HG03280 (cell line): ENCODE measurements around the gene SPATA24.
A peak's percentile ranks its signal among the peaks of the same experiment; 100 is the strongest.
"Not testable (repeated sequence)": the region's sequence is repeated elsewhere in the genome, so short reads cannot be mapped to it uniquely, and the experiment has no call there.

Experiments used
- ATAC-seq: cut with Tn5 transposase; IDR thresholded peaks from one replicate; pipeline ENCODE4 v1.9.1; 2021; ENCODE audit warnings: mild to moderate bottlenecking, moderate library complexity; ENCODE audit not compliant: unreplicated experiment

SPATA24 gene

DNA sequence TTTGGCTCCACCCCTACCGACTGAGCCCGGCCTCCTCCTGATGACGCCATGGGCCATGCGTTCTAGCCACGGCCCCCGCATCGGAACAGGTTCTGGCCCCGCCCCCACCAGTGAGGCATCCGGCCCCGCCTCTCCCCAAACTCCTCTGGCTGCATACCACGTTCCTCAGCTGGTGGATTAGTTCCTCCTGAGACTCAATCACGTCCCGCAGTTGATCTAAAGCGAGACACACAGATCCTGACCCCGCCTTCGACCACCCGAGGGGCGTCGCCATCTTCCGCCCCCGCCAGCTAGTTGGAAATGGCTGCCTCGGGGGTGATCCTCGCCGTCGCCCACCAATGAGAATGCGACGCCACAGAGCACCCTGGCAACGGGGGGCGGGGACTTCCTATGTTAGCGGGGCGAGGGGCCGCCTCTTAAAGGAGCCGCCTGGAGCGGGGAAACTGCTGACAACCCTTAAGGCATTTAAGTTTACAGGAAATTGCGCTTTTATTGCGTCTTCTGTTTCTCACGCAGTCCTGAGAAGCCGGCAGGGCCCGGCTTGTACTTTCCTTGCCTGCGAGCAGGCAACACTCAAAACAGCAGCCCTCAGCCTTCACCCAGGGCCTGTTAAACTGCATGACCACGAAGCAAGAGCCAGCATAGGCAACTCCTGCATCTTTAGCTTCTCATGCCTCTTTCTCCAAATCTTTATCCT, at the start of gene SPATA24:
SPATA24 (minus strand) TSS at position 303 of the 697 bp plus-strand sequence; CDS start at position 274, 29 bp downstream.
- peak; percentile 86 for ATAC-seq

DNA sequence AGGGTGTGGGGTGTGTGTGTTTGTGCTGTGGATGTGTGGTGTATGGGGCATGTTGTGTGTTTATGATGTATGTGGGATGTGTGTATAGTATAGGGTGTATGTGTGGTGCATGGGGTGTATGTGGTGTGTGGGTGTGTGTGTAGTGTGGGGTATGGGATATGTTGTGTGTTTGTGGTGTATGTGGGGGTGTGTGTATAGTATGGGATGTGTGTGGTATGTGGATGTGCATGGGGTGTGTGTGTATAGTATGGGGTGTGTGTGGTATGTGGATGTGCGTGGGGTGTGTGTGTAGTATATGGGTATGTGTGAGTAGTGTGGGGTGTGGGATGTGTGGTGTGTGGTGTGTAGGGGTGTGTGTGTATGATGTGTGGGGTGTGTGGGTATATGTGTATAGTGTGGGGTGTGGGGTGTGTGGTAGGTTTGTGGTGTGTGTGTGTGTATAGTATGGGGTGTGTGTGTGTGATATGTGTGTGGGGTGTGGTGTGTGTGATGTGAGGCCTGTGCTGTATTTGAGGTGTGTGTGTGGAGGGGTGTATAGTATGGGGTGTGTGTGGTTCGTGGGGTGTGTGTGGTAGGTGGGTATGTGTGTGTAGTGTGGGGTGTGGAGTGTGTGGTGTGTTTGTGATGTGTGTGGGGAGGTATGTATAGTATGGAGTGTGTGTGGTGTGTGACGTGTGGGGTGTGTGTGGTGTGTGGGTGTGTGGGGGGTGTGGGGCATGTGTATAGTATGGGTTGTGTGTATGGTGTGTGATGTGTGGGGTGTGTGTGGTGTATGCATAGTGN, 48.2 kb upstream of the SPATA24 start:
- ATAC-seq: no peak

DNA sequence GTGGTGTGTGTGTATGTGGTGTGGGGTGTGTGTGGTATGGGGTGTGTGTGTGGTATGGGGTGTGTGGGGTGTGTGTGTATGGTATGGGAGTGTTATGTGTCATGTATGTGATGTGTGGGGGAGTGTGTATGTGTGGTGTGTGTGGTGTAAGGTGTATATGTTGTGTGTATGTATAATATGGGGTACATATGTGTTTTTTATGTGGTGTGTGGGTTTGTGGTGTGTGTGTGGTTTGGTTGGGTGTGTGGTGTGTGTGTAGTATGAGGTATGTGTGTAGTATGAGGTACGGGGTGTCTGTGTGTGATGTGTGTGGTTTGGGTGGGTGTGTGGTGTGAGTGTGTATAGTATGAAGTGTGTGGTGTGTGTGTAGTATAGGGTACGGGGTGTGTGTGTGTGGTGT, 47.3 kb upstream of the SPATA24 start:
- no peak for ATAC-seq

DNA sequence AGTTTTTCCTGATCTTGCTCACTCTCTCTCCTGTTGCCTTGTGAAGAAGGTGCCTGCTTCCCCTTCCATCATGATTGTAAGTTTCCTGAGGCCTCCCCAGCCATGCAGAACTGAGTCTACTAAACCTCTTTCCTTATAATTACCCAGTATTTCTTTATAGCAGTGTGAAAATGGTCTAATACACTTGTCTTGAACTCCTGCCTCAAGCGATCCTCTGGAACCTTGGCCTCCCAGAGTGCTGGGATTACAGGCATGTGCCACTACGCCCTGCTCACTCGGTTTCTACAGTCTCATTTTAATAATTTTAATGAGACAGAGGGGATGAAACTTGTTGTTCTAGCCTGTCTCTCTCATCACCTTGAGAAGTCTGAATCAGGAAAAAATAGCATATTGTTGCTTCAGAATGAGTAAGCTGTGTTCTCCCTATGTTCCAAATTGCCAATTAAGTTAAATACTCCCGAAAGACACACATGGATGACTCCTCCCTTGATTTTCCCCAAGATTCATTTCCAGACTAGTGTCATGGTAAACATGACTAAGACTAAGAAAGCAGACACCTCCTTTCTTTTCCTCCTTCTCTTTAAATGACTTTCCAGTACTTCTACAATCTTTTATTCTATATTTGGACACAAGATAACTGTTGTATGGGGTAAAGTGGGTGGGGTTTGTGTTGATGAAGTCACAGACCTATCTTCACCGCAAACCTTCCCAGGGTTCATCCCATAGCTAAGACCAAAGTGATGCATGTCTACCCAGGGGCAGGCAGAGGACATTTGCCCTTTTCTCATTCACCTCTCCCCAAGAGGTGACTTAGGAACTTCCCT, 43.3 kb upstream of the SPATA24 start:
- ATAC-seq: peak; percentile 49

DNA sequence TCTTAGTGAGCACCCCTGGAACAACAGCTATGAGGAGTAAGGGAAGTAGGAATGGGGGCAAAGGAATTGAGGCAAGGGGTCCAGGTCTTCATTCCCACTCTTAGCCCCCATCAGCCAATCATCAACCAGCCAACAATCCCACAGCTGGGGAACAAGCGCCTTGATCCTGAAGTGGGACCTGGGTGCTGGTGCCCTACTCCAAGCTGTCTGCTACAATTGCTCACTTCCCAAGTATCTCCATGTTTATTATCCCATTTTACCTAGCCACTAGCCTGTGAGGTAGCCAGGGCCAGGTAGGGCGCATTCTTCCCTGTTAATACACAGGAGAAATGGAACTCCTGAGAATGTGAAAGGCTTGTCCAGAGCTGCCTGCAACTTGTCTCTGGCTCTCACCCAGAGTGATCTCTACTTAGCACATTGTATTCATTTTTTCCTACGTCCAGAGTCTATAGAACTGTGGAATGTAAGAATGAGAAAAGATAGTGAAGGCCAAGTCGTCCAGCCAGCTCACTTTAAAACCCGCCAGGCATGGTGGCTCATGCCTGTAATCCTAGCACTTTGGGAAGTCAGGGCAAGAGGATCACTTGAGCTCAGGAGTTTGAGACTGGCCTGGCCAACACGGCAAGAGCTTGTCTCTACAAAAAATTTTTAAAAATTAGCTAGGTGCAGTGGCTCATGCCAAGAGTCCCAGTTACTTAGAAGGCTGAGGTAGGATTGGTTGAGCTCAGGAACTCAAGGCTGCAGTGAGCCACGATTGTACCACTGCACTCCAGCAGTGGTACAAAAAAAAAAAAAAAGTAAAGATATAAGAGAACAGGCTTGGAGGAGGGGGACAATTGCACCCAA, 41.7 kb upstream of the SPATA24 start:
- no peak for ATAC-seq

DNA sequence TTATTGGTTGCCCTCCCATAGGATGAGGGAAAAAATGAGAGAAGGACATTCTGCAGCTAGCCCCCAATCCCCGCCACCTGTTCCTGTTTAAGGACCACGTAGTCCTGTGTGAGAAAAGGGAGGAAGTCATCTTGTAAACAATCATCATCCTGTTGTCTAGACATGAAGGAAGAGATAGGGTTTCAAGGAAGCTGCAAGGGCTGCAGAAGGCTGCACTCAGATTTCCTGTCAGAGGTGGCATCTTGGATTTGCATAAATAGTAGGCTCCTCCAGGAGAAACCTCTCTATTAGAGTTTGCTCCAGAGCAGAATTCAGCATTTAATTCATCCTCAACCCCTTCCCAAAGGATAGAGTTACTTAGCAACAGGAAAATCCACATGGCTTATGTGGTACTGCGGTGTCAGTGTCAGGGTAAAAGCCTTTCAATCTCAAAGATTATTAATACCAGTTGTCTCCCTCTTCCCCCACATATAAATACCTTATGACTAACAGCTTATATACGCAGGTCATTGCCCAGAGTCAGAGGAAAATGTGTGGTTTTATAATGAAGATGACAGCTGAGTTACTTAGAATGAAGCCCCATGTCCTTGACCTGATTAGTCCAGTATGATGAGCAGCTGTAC, 40.1 kb upstream of the SPATA24 start:
- no peak for ATAC-seq

DNA sequence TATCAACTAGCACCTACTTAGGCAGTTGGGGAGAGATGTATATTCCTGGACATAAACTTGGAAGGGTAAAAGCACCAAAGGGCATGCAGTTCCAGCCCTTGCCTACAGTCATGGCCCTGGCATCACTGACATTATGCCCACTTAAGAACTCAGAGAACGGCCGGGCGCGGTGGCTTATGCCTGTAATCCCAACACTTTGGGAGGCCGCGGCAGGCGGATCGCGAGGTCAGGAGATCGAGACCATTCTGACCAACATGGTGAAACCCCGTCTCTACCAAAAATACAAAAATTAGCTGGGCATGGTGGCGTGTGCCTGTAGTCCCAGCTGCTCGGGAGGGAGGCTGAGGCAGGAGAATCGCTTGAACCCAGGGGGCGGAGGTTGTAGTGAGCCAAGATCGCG, 36.5 kb upstream of the SPATA24 start:
- not testable (repeated sequence) for ATAC-seq

DNA sequence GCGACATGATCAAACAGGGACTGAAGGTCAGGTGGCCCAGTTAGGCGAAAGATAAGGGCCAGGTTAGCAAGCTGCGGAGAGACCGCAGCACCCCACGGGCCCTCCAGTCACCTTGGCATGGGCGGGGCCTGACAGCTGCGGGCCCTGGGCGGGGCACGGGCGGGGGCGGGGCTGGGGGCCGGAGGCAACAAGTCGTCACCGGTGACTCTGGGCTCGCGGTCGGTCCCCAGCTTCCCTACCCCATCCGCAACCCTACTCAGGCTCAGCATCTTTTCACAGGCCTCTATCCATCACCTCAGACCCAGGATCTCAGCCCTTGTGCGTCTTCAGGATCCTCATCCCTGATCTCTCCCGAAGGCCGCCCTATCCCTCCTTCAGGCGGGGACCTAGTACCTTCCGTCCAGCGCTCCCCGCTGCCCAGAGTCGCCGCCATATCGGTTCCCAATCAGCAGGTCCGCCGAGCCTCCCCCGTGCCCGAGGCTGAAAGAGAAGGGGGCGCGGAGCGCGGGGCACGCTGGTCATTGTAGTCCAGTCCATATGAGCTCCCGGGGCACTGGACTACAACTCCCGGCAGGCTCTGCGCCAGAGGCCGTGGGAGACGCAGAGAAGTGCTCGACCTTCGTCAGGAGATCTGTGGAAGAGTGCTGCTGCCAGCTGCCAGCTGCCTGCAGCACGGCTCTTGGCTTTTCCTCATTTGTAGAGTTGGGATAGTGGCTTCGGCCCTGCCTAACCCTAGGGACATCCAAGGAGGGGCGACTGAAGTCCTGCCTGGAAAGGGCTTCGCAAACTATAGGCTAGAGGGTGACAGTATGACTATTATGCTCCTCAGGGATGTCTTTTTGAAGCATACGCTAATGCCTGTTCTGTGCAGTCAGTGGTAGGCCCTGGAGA, 35.4 kb upstream of the SPATA24 start, which contains the start of gene DNAJC18:
DNAJC18 (minus strand) TSS at position 513 of the 891 bp plus-strand sequence; CDS start at position 433, 80 bp downstream.
- peak; percentile 88 for ATAC-seq

- ATAC-seq: no peak
Observed at GRCh38 chr5:139438707-139439012, 34.8 kb upstream of the SPATA24 start.

GRCh38 chr5:139435676-139436075, 31.8 kb upstream of the SPATA24 start:
- ATAC-seq: no peak

DNA sequence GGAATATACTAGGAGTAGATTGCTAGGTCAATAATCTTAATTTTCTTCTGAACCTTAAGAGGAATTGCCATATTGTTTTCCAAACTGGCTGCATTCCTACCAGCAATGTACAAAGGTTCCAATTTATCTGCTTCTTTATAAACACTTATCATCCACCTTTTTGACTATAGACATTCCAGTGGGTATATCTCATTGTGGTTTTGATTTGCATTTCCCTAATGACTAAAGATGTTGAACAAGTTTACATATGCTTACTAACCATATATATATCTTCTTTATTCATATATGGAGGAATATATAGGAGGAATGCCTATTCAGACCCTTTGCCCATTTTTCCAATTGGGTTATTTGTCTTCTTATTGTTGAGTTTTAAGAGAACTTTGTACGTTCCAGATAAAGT, 27.8 kb upstream of the SPATA24 start:
- ATAC-seq: no peak

DNA sequence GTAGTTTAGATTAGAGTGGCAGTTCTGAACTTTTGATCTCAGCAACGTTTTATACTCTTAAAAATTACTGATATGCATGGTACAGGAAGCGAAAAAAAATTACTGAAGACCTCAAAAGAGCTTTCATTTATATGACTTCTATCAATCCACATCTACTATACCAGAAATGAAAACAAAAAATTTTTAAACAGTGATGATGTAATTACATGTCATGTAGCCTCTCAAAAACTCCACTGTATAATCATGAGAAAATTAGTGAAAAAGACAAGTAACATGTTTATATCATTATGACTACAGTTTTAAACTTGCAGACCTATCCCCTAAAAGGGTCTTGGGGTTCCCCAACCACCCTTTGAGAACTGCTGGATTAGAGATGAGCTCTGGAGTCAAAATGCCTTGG, 26.1 kb upstream of the SPATA24 start:
- no peak for ATAC-seq

GRCh38 chr5:139426203-139426885, 22.5 kb upstream of the SPATA24 start:
- no peak for ATAC-seq

- ATAC-seq: no peak
Observed at GRCh38 chr5:139425497-139425896, 21.6 kb upstream of the SPATA24 start.

GRCh38 chr5:139422307-139422893, 18.5 kb upstream of the SPATA24 start:
- ATAC-seq: no peak

GRCh38 chr5:139419226-139420192, 15.6 kb upstream of the SPATA24 start:
- no peak for ATAC-seq

GRCh38 chr5:139418793-139419192, 14.9 kb upstream of the SPATA24 start:
- no peak for ATAC-seq
